Activated naive CD8-positive, alpha-beta T cell (primary cell): ENCODE measurements around the gene TRPT1.

Experiments used
- H3K27ac Mint-ChIP-seq: one replicate; pipeline ENCODE4 v1.8.0; 2021; ENCODE audit warnings: mixed read lengths
- H3K27me3 Mint-ChIP-seq: one replicate; pipeline ENCODE4 v1.8.0; 2021; ENCODE audit warnings: mixed read lengths
- H3K36me3 Mint-ChIP-seq: one replicate; pipeline ENCODE4 v1.8.0; 2021; ENCODE audit warnings: mixed read lengths
- H3K4me1 Mint-ChIP-seq: one replicate; pipeline ENCODE4 v1.8.0; 2021; ENCODE audit warnings: low read depth, mixed read lengths
- H3K4me3 Mint-ChIP-seq: one replicate; pipeline ENCODE4 v1.8.0; 2021; ENCODE audit warnings: mild to moderate bottlenecking, mixed read lengths
- H3K9me3 Mint-ChIP-seq: one replicate; pipeline ENCODE4 v1.8.0; 2021; ENCODE audit warnings: low read depth, mixed read lengths

The TRPT1 gene

DNA sequence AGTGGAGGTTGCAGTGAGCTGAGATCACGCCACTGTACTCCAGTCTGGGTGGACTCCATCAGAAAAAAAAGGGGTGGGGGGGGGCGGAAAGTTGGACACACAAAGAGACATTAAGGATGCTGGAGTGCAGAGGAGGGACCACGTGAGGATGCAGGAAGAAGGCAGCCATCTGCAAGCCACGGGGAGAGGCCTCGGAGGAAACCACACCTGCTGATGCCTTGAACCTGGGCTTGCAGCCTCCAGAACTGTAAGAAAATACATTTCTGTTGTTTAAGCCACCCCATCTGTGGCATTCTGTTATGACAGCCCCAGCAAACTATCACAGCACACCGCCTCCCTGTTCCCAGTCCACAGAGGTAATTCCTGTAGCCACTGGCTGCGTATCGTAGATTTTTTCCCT, 49.2 kb downstream of the TRPT1 start:
- Mint-ChIP-seq H3K4me3 (no peak overlapping the region), H3K4me1 (peaks cover 21% of the 10 kb centered on the region), H3K27ac (no peak overlapping the region), H3K36me3 (peaks cover 3% of the 10 kb centered on the region), H3K9me3 (no peaks in the 10 kb centered on the region), H3K27me3 (no peaks in the 10 kb centered on the region)
